SK-N-SH treated with all-trans-retinoic acid at 6 μM for 48 hours (cell line): ENCODE results near the gene MAP7.

ENCODE experiments used
- ATAC-seq: fragments of 200-7000 bp; cut with Tn5 transposase; 3 replicates; pipeline ENCODE4 v1.9.1; 2020; ENCODE audit warnings: mild to moderate bottlenecking, moderate library complexity
- ARNTL ChIP-seq: fragments of 450-650 bp; formaldehyde crosslinking; IDR thresholded peaks from 2 replicates; pipeline ENCODE4 v1.5.0; 2020; ENCODE audit warnings: low read depth, mild to moderate bottlenecking, moderate library complexity, borderline replicate concordance
- BACH2 ChIP-seq: fragments of 250-450 bp; sonication (Bioruptor Pico); IDR thresholded peaks from 2 replicates; pipeline ENCODE4 v1.9.0; 2021; ENCODE audit warnings: mild to moderate bottlenecking, borderline replicate concordance
- CSDC2 ChIP-seq: fragments of 250-450 bp; sonication (Bioruptor Pico); IDR thresholded peaks from 2 replicates; pipeline ENCODE4 v1.5.0; 2020; ENCODE audit warnings: mild to moderate bottlenecking, moderate library complexity
- ESRRG ChIP-seq: fragments of 250-450 bp; sonication (Bioruptor Pico); IDR thresholded peaks from 2 replicates; pipeline ENCODE4 v1.6.1; 2021; ENCODE audit warnings: mild to moderate bottlenecking
- GLIS3 ChIP-seq: fragments of 250-450 bp; sonication (Bioruptor Pico); IDR thresholded peaks from 2 replicates; pipeline ENCODE4 v1.5.0; 2020; ENCODE audit warnings: mild to moderate bottlenecking, moderate library complexity
- ISL1 ChIP-seq: fragments of 250-450 bp; sonication (Bioruptor Pico); IDR thresholded peaks from 2 replicates; pipeline ENCODE4 v2.1.2; 2022; ENCODE audit warnings: mild to moderate bottlenecking, moderate library complexity
- PPARA ChIP-seq: fragments of 250-450 bp; sonication (Bioruptor Pico); IDR thresholded peaks from 2 replicates; pipeline ENCODE4 v1.5.0; 2020; ENCODE audit warnings: mild to moderate bottlenecking, borderline replicate concordance
- RARB ChIP-seq: fragments of 250-450 bp; sonication (Bioruptor Pico); IDR thresholded peaks from 2 replicates; pipeline ENCODE4 v1.8.0; 2021; ENCODE audit warnings: mild to moderate bottlenecking, moderate library complexity
- SNAI2 ChIP-seq: fragments of 250-450 bp; sonication (Bioruptor Pico); IDR thresholded peaks from 2 replicates; pipeline ENCODE4 v1.5.0; 2020; ENCODE audit warnings: mild to moderate bottlenecking, moderate library complexity
- TCF4 ChIP-seq: fragments of 250-450 bp; sonication (Bioruptor Pico); IDR thresholded peaks from 2 replicates; pipeline ENCODE4 v1.8.0; 2021; ENCODE audit warnings: mild to moderate bottlenecking, moderate library complexity, borderline replicate concordance
- TOX ChIP-seq: fragments of 250-450 bp; sonication (Bioruptor Pico); IDR thresholded peaks from 2 replicates; pipeline ENCODE4 v1.8.0; 2021; ENCODE audit warnings: mild to moderate bottlenecking, moderate library complexity, borderline replicate concordance
- ZC3H10 ChIP-seq: fragments of 250-450 bp; sonication (Bioruptor Pico); IDR thresholded peaks from 2 replicates; pipeline ENCODE4 v1.5.1; 2021; ENCODE audit warnings: mild to moderate bottlenecking, moderate library complexity
- ZFP3 ChIP-seq: fragments of 250-450 bp; sonication (Bioruptor Pico); IDR thresholded peaks from 2 replicates; pipeline ENCODE4 v1.5.0; 2020; ENCODE audit warnings: mild to moderate bottlenecking, moderate library complexity
- ZFP30 ChIP-seq: fragments of 450-650 bp; formaldehyde crosslinking; IDR thresholded peaks from 2 replicates; pipeline ENCODE4 v1.5.0; 2022; ENCODE audit warnings: mild to moderate bottlenecking, moderate library complexity
- ZNF565 ChIP-seq: fragments of 450-650 bp; formaldehyde crosslinking; conservative IDR thresholded peaks from 2 replicates; pipeline ENCODE4 v1.5.0; 2020; ENCODE audit warnings: low read depth, mild to moderate bottlenecking, moderate library complexity
- ZNF70 ChIP-seq: fragments of 450-650 bp; formaldehyde crosslinking; IDR thresholded peaks from 2 replicates; pipeline ENCODE4 v1.5.0; 2020; ENCODE audit warnings: mild to moderate bottlenecking, moderate library complexity
- ZNF8 ChIP-seq: fragments of 450-650 bp; formaldehyde crosslinking; IDR thresholded peaks from 2 replicates; pipeline ENCODE4 v1.5.0; 2020; ENCODE audit warnings: mild to moderate bottlenecking, moderate library complexity
- TF ChIP-seq, protein P1 (sequence below): fragments of 250-450 bp; sonication (Bioruptor Pico); IDR thresholded peaks from 2 replicates; pipeline ENCODE4 v1.5.0; 2020; ENCODE audit warnings: mild to moderate bottlenecking, moderate library complexity
- TF ChIP-seq, protein P2 (sequence below): fragments of 250-450 bp; sonication (Bioruptor Pico); IDR thresholded peaks from 2 replicates; pipeline ENCODE4 v1.8.0; 2021; ENCODE audit warnings: low read depth, mild to moderate bottlenecking, moderate library complexity, borderline replicate concordance
- TF ChIP-seq, protein P3 (sequence below): fragments of 250-450 bp; sonication (Bioruptor Pico); IDR thresholded peaks from 2 replicates; pipeline ENCODE4 v1.5.1; 2020; ENCODE audit warnings: low read depth, mild to moderate bottlenecking, moderate library complexity

MAP7 gene

DNA sequence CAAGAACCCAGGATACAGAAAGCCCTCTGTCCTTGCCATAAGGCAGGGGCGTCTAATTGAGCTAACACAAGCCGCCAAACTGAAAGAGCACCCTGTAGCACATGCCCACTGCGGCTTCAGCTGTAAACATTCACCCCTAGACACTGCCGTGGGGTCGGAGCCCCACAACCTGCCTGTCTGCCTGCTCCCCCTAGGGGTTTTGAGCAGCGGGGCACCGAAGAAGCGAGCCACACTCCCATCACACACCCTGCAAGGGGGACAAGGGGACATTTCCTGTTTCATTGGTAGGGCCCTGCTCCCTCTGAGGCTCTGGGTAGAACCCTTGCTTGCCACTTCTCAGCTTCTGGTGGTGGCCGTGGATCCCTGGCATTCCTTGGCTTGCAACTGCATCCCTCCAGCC, 215.4 kb downstream of the MAP7 start:
- TF ChIP-seq, protein P1, sequence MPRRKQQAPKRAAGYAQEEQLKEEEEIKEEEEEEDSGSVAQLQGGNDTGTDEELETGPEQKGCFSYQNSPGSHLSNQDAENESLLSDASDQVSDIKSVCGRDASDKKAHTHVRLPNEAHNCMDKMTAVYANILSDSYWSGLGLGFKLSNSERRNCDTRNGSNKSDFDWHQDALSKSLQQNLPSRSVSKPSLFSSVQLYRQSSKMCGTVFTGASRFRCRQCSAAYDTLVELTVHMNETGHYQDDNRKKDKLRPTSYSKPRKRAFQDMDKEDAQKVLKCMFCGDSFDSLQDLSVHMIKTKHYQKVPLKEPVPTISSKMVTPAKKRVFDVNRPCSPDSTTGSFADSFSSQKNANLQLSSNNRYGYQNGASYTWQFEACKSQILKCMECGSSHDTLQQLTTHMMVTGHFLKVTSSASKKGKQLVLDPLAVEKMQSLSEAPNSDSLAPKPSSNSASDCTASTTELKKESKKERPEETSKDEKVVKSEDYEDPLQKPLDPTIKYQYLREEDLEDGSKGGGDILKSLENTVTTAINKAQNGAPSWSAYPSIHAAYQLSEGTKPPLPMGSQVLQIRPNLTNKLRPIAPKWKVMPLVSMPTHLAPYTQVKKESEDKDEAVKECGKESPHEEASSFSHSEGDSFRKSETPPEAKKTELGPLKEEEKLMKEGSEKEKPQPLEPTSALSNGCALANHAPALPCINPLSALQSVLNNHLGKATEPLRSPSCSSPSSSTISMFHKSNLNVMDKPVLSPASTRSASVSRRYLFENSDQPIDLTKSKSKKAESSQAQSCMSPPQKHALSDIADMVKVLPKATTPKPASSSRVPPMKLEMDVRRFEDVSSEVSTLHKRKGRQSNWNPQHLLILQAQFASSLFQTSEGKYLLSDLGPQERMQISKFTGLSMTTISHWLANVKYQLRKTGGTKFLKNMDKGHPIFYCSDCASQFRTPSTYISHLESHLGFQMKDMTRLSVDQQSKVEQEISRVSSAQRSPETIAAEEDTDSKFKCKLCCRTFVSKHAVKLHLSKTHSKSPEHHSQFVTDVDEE (CRISPR knock-in tag): no peak
- TF ChIP-seq ZFP3 (CRISPR knock-in tag) (no peak), ZFP30 (CRISPR knock-in tag) (no peak), GLIS3 (CRISPR knock-in tag) (no peak), ZNF70 (CRISPR knock-in tag) (no peak), ISL1 (CRISPR knock-in tag) (no peak), TOX (CRISPR knock-in tag) (no peak), CSDC2 (CRISPR knock-in tag) (no peak), TCF4 (CRISPR knock-in tag) (no peak), BACH2 (CRISPR knock-in tag) (no peak), ZC3H10 (CRISPR knock-in tag) (no peak), RARB (CRISPR knock-in tag) (no peak), ZNF8 (no peak), ESRRG (CRISPR knock-in tag) (no peak), SNAI2 (CRISPR knock-in tag) (no peak)
- TF ChIP-seq, protein P2, sequence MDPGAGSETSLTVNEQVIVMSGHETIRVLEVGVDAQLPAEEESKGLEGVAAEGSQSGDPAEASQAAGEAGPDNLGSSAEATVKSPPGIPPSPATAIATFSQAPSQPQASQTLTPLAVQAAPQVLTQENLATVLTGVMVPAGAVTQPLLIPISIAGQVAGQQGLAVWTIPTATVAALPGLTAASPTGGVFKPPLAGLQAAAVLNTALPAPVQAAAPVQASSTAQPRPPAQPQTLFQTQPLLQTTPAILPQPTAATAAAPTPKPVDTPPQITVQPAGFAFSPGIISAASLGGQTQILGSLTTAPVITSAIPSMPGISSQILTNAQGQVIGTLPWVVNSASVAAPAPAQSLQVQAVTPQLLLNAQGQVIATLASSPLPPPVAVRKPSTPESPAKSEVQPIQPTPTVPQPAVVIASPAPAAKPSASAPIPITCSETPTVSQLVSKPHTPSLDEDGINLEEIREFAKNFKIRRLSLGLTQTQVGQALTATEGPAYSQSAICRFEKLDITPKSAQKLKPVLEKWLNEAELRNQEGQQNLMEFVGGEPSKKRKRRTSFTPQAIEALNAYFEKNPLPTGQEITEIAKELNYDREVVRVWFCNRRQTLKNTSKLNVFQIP: no peak
- ATAC-seq: no peak; the same call in 2 of the 3 replicates

DNA sequence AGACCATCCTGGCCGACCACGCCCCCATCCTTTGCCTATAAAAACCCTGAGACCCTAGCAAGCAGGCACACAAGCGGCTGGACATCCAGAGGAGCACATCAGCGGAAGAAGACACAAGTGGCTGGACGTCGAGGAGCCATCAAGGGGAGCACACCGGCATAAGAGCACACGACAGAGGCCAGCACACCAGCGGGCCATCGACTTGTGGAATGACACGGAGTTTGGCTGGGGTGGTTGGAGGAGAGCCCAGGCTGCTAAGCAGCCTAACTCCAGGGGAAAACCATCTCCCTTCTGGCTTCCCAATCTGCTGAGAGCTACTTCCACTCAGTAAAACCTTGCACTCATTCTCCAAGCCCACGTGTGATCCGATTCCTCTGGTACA, 215.8 kb downstream of the MAP7 start:
- ATAC-seq: no peak
- TF ChIP-seq, protein P1 (CRISPR knock-in tag): no peak
- TF ChIP-seq ZC3H10 (CRISPR knock-in tag) (no peak), ZNF70 (CRISPR knock-in tag) (no peak), ZNF565 (no peak), ARNTL (no peak), TCF4 (CRISPR knock-in tag) (no peak), CSDC2 (CRISPR knock-in tag) (no peak), RARB (CRISPR knock-in tag) (no peak), PPARA (no peak)
- TF ChIP-seq, protein P3, sequence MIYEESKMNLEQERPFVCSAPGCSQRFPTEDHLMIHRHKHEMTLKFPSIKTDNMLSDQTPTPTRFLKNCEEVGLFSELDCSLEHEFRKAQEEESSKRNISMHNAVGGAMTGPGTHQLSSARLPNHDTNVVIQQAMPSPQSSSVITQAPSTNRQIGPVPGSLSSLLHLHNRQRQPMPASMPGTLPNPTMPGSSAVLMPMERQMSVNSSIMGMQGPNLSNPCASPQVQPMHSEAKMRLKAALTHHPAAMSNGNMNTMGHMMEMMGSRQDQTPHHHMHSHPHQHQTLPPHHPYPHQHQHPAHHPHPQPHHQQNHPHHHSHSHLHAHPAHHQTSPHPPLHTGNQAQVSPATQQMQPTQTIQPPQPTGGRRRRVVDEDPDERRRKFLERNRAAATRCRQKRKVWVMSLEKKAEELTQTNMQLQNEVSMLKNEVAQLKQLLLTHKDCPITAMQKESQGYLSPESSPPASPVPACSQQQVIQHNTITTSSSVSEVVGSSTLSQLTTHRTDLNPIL: no peak

DNA sequence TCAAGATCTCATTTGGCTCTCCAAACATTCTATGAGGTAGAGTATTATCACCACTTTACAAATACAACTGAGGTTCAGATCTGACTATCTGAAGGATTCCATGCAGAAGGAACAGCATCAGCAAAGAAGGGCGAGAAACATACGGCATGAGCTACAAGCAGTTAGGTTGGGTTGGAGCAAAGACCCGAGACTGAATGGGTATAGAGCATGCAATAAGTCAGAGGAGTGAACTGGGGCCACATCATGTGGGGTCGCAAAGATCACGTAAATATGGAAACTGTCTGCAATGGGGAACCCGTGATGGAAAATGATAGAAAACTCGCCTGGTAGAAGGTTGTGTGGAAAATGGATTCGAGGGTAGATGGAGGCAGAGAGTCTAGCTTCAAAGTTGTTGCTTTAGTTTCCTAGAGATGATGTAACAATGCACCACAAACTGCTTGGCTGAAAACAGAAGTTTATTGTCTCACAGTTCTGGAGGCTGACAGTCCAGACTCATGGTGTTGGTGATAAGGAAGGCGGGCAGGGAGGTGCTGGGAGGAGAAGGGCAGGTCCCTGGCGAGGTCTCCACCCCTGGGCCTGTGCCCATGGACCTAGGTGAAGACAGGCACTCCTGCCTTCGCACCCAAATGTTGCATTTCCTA, 216.3 kb downstream of the MAP7 start:
- ATAC-seq: no peak
- TF ChIP-seq BACH2 (CRISPR knock-in tag) (no peak), ZFP3 (CRISPR knock-in tag) (no peak), RARB (CRISPR knock-in tag) (no peak), ZNF70 (CRISPR knock-in tag) (no peak), PPARA (no peak), CSDC2 (CRISPR knock-in tag) (no peak), ARNTL (no peak)
- TF ChIP-seq, protein P1 (CRISPR knock-in tag): no peak
